Measurements from ENCODE around the gene DAB2IP. TPM values are rescaled to one million over a fixed set of nuclear protein-coding genes. Genes with fewer than 3 reads are reported as not detected.
A peak's percentile ranks its signal among the peaks of the same experiment; 100 is the strongest.

DAB2IP gene
- total RNA-seq, 2 donors from 2014 or later = 70.7 to 71.0 TPM

DNA sequence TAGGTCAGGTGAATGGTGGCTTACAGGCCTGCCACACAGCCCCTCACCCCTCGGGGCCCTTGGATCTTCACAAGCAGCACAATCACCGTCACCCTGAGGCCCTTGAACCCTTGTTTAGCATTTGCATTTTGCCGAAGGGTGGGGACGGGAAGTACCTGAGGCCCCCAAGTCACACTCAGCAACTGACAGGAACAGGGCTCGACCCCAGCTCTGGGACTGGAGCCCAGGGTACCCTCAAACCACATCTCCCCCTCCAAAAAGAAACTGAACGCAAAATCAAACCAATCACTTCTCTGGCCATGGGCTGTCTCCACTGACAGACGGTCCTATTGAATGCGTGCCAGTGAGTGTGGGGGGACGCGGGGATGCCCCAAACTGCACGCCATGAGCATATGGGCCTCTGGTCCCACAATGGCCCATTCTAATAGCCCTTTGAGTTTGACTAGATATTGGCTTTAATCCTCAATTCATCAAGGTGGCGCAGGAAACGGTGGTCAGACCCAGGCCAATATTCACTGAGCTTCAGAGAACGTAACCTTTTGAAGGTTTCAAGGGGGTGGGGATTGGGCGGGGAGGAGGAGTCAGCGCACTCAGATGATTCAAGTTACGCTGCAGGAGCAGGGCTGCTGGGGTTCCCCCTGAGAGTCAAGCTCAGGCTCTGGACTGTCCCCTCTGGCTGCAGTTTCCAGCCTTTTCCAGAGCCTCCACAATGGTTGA, 176.0 kb downstream of the DAB2IP start:
- peak; percentile 57 for DNase-seq
- Mint-ChIP-seq H3K4me3 (no peak overlapping the region), H3K4me1 (peaks cover 5% of the 10 kb centered on the region), H3K36me3 (ENCODE audit: low read depth) (no peaks in the 10 kb centered on the region), H3K27me3 (ENCODE audit: insufficient read depth) (peaks cover 7% of the 10 kb centered on the region), H3K9me3 (no peaks in the 10 kb centered on the region), H3K27ac (no peak overlapping the region)
- no peaks in the 10 kb centered on the region for H3K9me3 ChIP-seq (ENCODE audit: control insufficient read depth, low read length)
- TF ChIP-seq CTCF (conservative IDR thresholded peaks at IDR 0.05) = no peak
- no peak overlapping the region for H3K27ac ChIP-seq (ENCODE audit: low read depth, low read length)
- H3K36me3 ChIP-seq (ENCODE audit: control insufficient read depth, insufficient read depth, low read length) = no peaks in the 10 kb centered on the region
- WGBS, 2 experiments (ENCODE audit: insufficient coverage in 1 of 2, insufficient read length in 1 of 2) = 91 to 93% methylated on average over 12 to 17 of the region's 17 CpGs
- H3K27me3 ChIP-seq (ENCODE audit: control insufficient read depth, insufficient read depth, low read length, poor library complexity, severe bottlenecking) = peaks cover 2% of the 10 kb centered on the region
- H3K4me1 ChIP-seq (ENCODE audit: control insufficient read depth, insufficient read depth, low read length) = no peaks in the 10 kb centered on the region
- no peak overlapping the region for H3K9ac ChIP-seq (ENCODE audit: extremely low read depth, low read length, poor library complexity, severe bottlenecking)
- no peak overlapping the region for H3K4me3 ChIP-seq (ENCODE audit: low read length)

DNA sequence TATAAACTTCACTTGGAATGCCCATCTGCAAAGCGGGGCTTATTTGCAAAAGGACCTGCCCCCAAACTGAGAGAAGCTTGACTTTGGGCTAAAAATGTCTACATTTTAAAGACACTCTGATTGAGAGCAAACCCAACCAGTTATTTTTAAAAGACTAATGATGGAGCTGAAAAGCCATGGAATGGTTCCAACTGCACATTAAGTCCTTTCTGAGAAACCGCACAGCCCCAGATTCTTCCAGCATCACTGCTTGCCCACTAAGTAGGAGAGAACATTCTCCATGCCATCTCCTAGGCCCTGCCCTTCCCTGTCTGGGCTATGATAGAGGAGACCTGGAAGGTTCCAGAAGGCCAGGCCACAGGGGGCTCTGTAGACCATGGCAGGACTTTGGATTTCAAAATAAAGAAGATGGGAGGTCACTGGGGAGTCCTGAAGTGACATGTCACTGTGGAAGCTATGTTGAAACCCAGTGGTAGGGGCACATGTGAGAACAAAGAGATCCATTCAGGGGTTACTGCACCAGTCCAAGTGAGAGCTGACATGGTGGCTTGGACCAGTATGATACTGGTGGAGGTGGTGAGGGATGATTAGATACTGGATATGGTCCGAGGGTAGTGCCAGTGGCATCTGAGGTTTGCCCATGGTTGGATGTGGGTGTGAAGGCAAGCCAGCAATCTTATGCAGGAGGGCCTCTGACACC, 179.2 kb downstream of the DAB2IP start:
- no peak for TF ChIP-seq CTCF (conservative IDR thresholded peaks at IDR 0.05)
- H3K4me1 Mint-ChIP-seq = peaks cover 18% of the 10 kb centered on the region
- peaks cover 7% of the 10 kb centered on the region for H3K27me3 Mint-ChIP-seq (ENCODE audit: insufficient read depth)
- H3K9me3 Mint-ChIP-seq = no peaks in the 10 kb centered on the region
- no peaks in the 10 kb centered on the region for H3K36me3 Mint-ChIP-seq (ENCODE audit: low read depth)
- no peaks in the 10 kb centered on the region for H3K9me3 ChIP-seq (ENCODE audit: control insufficient read depth, low read length)
- H3K27ac ChIP-seq (ENCODE audit: low read depth, low read length) = no peak overlapping the region
- H3K4me3 Mint-ChIP-seq = no peak overlapping the region
- H3K36me3 ChIP-seq (ENCODE audit: control insufficient read depth, insufficient read depth, low read length) = no peaks in the 10 kb centered on the region
- H3K27me3 ChIP-seq (ENCODE audit: control insufficient read depth, insufficient read depth, low read length, poor library complexity, severe bottlenecking) = peaks cover 4% of the 10 kb centered on the region
- H3K9ac ChIP-seq (ENCODE audit: extremely low read depth, low read length, poor library complexity, severe bottlenecking) = no peak overlapping the region
- 87 to 100% methylated on average over 3 of the region's 3 CpGs for whole genome bisulfite sequencing, 2 experiments (ENCODE audit: insufficient coverage in 1 of 2, insufficient read length in 1 of 2)
- H3K27ac Mint-ChIP-seq = no peak overlapping the region
- peak; percentile 22 for DNase-seq
- H3K4me1 ChIP-seq (ENCODE audit: control insufficient read depth, insufficient read depth, low read length) = no peaks in the 10 kb centered on the region
- H3K4me3 ChIP-seq (ENCODE audit: low read length) = no peak overlapping the region

DNA sequence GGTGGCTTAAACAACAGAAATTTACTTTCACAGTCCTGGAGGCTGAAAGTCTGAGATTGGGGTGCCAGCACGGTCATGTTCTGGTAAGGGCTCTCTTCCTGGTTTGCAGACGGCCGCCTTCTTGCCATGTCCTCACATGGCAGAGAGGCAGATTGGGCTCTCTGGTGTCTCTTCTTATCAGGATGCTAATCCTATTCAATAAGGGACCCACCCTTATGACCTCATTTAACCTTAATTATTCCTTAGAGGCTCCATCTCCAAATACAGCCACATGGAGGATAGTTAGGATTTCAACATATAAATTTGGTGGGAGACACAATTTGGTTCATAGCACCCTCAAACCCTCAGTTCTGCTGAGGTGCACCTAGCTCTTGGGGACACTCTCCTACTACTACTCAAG, 180.4 kb downstream of the DAB2IP start:
- no peaks in the 10 kb centered on the region for H3K4me1 ChIP-seq (ENCODE audit: control insufficient read depth, insufficient read depth, low read length)
- Mint-ChIP-seq H3K4me3 (no peak overlapping the region), H3K27me3 (ENCODE audit: insufficient read depth) (peaks cover 6% of the 10 kb centered on the region), H3K27ac (no peak overlapping the region), H3K36me3 (ENCODE audit: low read depth) (no peaks in the 10 kb centered on the region), H3K9me3 (no peaks in the 10 kb centered on the region), H3K4me1 (peaks cover 23% of the 10 kb centered on the region)
- H3K27me3 ChIP-seq (ENCODE audit: control insufficient read depth, insufficient read depth, low read length, poor library complexity, severe bottlenecking) = peaks cover 7% of the 10 kb centered on the region
- no peak overlapping the region for H3K9ac ChIP-seq (ENCODE audit: extremely low read depth, low read length, poor library complexity, severe bottlenecking)
- no peaks in the 10 kb centered on the region for H3K9me3 ChIP-seq (ENCODE audit: control insufficient read depth, low read length)
- whole genome bisulfite sequencing, 2 experiments (ENCODE audit: insufficient coverage in 1 of 2, insufficient read length in 1 of 2) = 85 to 91% methylated on average over 3 of the region's 3 CpGs
- peak; percentile 19 for DNase-seq
- H3K36me3 ChIP-seq (ENCODE audit: control insufficient read depth, insufficient read depth, low read length) = no peaks in the 10 kb centered on the region
- H3K27ac ChIP-seq (ENCODE audit: low read depth, low read length) = no peak overlapping the region
- no peak overlapping the region for H3K4me3 ChIP-seq (ENCODE audit: low read length)
- TF ChIP-seq CTCF (conservative IDR thresholded peaks at IDR 0.05) = no peak
